Measurements from ENCODE around the gene MGAT4B.

MGAT4B gene

GRCh38 chr5:179819296-179820126 is 12.8 kb upstream of the MGAT4B start:
- ATAC-seq (peak; percentile 54), DNase-seq (ENCODE audit: low spot score in 2 of 2) (peak; percentile 52 to 76)
- Mint-ChIP-seq H3K4me1 (peaks cover 54% of the 10 kb centered on the region), H3K4me3 (peak overlapping the region; percentile 88), H3K27ac (peak overlapping the region; percentile 97), H3K36me3 (peaks cover 60% of the 10 kb centered on the region), H3K9me3 (no peaks in the 10 kb centered on the region)

GRCh38 chr5:179818746-179819295 is 12.2 kb upstream of the MGAT4B start:
- Mint-ChIP-seq H3K4me3 (peak overlapping the region; percentile 88), H3K9me3 (no peaks in the 10 kb centered on the region), H3K36me3 (peaks cover 54% of the 10 kb centered on the region), H3K27ac (peak overlapping the region; percentile 97), H3K4me1 (peaks cover 52% of the 10 kb centered on the region)
- peak; percentile 82 for ATAC-seq
- peak; percentile 82 to 94 for DNase-seq (ENCODE audit: low spot score in 2 of 2)

- ATAC-seq: no peak
- Mint-ChIP-seq H3K27ac (peak overlapping the region; percentile 97), H3K4me3 (peak overlapping the region; percentile 88), H3K9me3 (no peaks in the 10 kb centered on the region), H3K4me1 (peaks cover 51% of the 10 kb centered on the region), H3K36me3 (peaks cover 47% of the 10 kb centered on the region)
- DNase-seq (ENCODE audit: low spot score in 2 of 2): no peak
These were observed 11.5 kb upstream of the MGAT4B start for GRCh38 chr5:179817890-179818745.

GRCh38 chr5:179817470-179817840 is 10.8 kb upstream of the MGAT4B start:
- peak overlapping the region; percentile 88 for H3K4me3 Mint-ChIP-seq
- H3K27ac Mint-ChIP-seq: peak overlapping the region; percentile 97
- ATAC-seq: no peak
- H3K4me1 Mint-ChIP-seq: peaks cover 45% of the 10 kb centered on the region
- DNase-seq (ENCODE audit: low spot score in 2 of 2): no peak
- peaks cover 47% of the 10 kb centered on the region for H3K36me3 Mint-ChIP-seq
- H3K9me3 Mint-ChIP-seq: no peaks in the 10 kb centered on the region

GRCh38 chr5:179816796-179817469 is 10.3 kb upstream of the MGAT4B start:
- Mint-ChIP-seq H3K4me3 (peak overlapping the region; percentile 88), H3K9me3 (no peaks in the 10 kb centered on the region), H3K36me3 (peaks cover 42% of the 10 kb centered on the region), H3K4me1 (peaks cover 40% of the 10 kb centered on the region), H3K27ac (peak overlapping the region; percentile 97)
- ATAC-seq: no peak
- DNase-seq (ENCODE audit: low spot score in 2 of 2): no peak

GRCh38 chr5:179816401-179816795 is 9.7 kb upstream of the MGAT4B start:
- ATAC-seq: no peak
- DNase-seq (ENCODE audit: low spot score in 2 of 2): no peak
- Mint-ChIP-seq H3K9me3 (no peaks in the 10 kb centered on the region), H3K4me3 (no peak overlapping the region), H3K36me3 (peaks cover 37% of the 10 kb centered on the region), H3K27ac (no peak overlapping the region), H3K4me1 (peaks cover 34% of the 10 kb centered on the region)

- no peaks in the 10 kb centered on the region for H3K9me3 Mint-ChIP-seq
- peaks cover 34% of the 10 kb centered on the region for H3K4me1 Mint-ChIP-seq
- H3K36me3 Mint-ChIP-seq: peaks cover 33% of the 10 kb centered on the region
- ATAC-seq (no peak), DNase-seq (ENCODE audit: low spot score in 2 of 2) (no peak)
- H3K4me3 Mint-ChIP-seq: peak overlapping the region; percentile 33
- H3K27ac Mint-ChIP-seq: no peak overlapping the region
These were observed 9.0 kb upstream of the MGAT4B start for GRCh38 chr5:179815491-179816249.

- ATAC-seq (no peak), DNase-seq (ENCODE audit: low spot score in 2 of 2) (no peak)
- Mint-ChIP-seq H3K4me1 (peaks cover 23% of the 10 kb centered on the region), H3K4me3 (no peak overlapping the region), H3K36me3 (peaks cover 19% of the 10 kb centered on the region), H3K9me3 (no peaks in the 10 kb centered on the region), H3K27ac (no peak overlapping the region)
These were observed 7.4 kb upstream of the MGAT4B start for GRCh38 chr5:179814090-179814489.

- Mint-ChIP-seq H3K4me3 (no peak overlapping the region), H3K36me3 (peaks cover 11% of the 10 kb centered on the region), H3K27ac (no peak overlapping the region), H3K4me1 (peaks cover 15% of the 10 kb centered on the region), H3K9me3 (no peaks in the 10 kb centered on the region)
- no peak for DNase-seq (ENCODE audit: low spot score in 2 of 2)
- no peak for ATAC-seq
These were observed 6.4 kb upstream of the MGAT4B start for GRCh38 chr5:179812997-179813607.

- DNase-seq (ENCODE audit: low spot score in 2 of 2) (no peak), ATAC-seq (no peak)
- Mint-ChIP-seq H3K4me3 (no peak overlapping the region), H3K27ac (no peak overlapping the region), H3K4me1 (peaks cover 7% of the 10 kb centered on the region), H3K9me3 (no peaks in the 10 kb centered on the region), H3K36me3 (peaks cover 8% of the 10 kb centered on the region)
These were observed 5.6 kb upstream of the MGAT4B start for GRCh38 chr5:179812135-179812825.

- Mint-ChIP-seq H3K4me3 (peak overlapping the region; percentile 84), H3K4me1 (peaks cover 40% of the 10 kb centered on the region), H3K9me3 (no peaks in the 10 kb centered on the region), H3K27ac (peak overlapping the region; percentile 90), H3K36me3 (peaks cover 21% of the 10 kb centered on the region)
- DNase-seq (ENCODE audit: low spot score in 2 of 2) (no peak), ATAC-seq (peak; percentile 27)
These were observed 977 bp downstream of the MGAT4B start for GRCh38 chr5:179805529-179806249.

GRCh38 chr5:179805070-179805528 is 1.6 kb downstream of the MGAT4B start:
- ATAC-seq (no peak), DNase-seq (ENCODE audit: low spot score in 2 of 2) (no peak)
- Mint-ChIP-seq H3K4me1 (peaks cover 40% of the 10 kb centered on the region), H3K9me3 (no peaks in the 10 kb centered on the region), H3K36me3 (peaks cover 23% of the 10 kb centered on the region), H3K27ac (peak overlapping the region; percentile 90), H3K4me3 (peak overlapping the region; percentile 84)

- peak overlapping the region; percentile 90 for H3K27ac Mint-ChIP-seq
- no peaks in the 10 kb centered on the region for H3K9me3 Mint-ChIP-seq
- no peak for ATAC-seq
- peak overlapping the region; percentile 84 for H3K4me3 Mint-ChIP-seq
- peaks cover 28% of the 10 kb centered on the region for H3K36me3 Mint-ChIP-seq
- no peak for DNase-seq (ENCODE audit: low spot score in 2 of 2)
- H3K4me1 Mint-ChIP-seq: peaks cover 44% of the 10 kb centered on the region
These were observed 2.1 kb downstream of the MGAT4B start for GRCh38 chr5:179804555-179804947.
